Midbrain (tissue), 1 donor: Measurements from ENCODE around the gene GMCL2.
A peak's percentile ranks its signal among the peaks of the same experiment; 100 is the strongest.
"Not testable (repeated sequence)": the region's sequence is repeated elsewhere in the genome, so short reads cannot be mapped to it uniquely, and the experiment has no call there.

Experiments
- DNase-seq: peaks from one replicate; lab custom pipeline; 2025; lab: John Stamatoyannopoulos, UW

Gene GMCL2

DNA sequence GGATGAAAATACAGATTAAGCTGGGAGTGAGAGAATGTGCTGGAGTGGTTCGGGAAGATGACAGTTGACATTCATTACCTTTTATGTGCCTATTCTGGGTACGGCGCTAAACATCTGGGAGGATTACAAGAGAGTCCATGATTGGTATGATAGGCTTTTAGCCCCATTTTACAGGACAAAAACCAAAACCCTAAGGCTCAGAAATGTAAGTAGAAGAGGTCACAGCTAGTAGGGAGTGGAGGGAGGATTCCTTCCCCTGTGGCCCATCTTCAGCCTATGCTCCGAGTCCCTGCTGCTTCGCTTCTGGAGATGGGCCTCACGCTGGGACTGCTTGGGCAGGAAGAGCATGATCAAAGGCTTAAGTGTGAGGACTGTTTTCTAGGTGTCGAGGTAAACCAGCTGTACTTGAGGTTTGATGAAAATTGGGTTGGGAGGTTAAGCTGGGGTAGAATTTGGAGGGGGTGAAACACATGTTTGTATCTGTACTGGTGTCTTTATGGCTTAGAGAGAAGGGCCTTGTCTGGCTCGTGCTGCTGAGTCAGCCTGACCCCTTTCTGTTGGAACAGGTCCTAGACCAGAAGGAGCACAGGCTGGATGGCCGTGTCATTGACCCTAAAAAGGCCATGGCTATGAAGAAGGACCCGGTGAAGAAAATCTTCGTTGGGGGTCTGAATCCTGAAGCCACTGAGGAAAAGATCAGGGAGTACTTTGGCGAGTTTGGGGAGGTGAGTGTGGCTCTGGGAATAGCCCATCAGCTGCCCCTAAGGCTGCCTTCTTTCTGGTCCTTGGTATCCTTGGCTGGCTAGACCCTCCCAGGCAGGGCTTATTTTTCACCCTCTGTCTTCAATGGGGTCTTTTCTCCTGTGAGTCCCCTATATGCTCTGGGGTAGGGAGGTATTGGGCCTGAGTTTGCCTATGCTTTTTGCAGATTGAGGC lies 19.3 kb upstream of the GMCL2 start:
- no peak for DNase-seq

- no peak for DNase-seq
Measured at GRCh38 chr5:178205749-178206047, 18.5 kb upstream of the GMCL2 start.

- DNase-seq: peak; percentile 68
Measured at GRCh38 chr5:178204935-178205748, 18.0 kb upstream of the GMCL2 start.

DNA sequence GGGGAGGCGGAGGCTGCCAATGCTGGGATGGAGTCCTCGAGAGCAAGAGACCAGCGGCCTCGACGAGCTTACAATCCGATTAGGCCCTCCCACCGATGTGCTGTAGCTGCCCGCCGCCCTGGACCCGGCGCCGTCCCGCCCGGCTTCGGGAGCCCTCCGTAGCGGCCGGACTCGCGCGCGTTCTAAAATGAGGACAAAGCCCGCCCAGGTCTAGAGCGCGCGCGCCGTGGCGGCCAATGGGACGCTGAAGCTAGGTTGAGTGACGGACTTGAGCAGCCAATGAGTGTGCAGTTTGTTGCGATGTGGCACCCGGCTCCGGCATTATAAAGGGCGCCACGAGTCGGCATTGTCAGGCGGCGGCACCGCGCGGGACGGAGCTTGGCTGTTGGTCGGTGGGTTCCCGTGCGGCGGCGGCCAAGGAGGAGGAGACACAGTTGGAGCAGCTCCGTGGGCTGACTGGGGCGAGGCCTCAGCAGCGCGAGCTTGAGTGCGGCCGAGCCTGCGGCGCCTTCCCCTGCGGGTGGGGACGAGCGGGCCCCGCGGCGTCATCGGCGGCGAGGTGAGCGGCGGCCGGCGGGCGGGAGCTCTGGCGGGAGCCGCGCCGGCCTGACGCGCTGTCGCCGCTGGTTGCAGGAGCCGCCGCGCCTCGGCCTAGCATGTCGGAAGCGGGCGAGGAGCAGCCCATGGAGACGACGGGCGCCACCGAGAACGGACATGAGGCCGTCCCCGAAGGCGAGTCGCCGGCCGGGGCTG lies 17.2 kb upstream of the GMCL2 start, which contains the start of gene HNRNPAB:
Gene HNRNPAB, plus strand, starts transcription at position 352 of the 753 bp plus-strand sequence. Its CDS starts 305 bp downstream, at position 657.
- peak; percentile 97 for DNase-seq

DNA sequence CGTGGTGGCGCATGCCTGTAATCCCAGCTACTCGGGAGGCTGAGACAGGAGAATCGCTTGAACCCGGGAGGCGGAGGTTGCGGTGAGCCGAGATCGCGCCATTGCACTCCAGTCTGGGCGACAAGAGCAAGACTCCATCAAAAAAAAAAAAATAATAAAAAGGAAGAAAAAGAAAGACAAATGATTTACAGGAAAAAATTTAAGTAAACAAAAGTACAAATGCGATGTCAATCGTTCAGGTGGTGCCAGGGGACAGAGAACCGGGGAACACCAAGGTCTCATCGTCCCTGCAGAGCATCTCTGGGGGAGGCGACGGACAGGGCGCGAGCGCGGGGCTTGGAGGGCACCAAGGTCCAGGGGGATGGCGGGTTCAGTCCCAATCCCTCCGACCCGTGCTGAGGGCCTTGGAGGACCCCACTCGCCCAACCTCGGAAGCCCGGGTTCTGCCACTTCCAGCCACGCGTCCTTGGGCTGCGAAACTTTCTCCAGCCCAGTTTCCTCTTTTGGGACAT lies 16.6 kb upstream of the GMCL2 start:
- no peak for DNase-seq

- DNase-seq: no peak
Measured at GRCh38 chr5:178202541-178202940, 15.4 kb upstream of the GMCL2 start.

DNA sequence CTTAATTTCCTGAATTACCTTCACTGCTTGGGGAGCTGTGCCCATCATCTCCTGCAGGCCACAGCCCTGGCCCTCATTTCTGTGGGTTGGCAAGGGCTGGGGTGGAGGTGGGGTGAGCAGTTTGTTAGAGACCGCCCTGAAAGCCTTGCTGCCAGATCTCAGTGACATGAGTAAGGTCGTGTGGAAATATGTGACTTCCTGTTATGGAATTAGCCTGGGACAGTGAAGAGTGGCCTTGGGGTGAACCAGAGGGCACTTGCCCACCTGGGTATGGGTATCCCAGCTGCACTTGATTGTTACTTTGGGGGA lies 14.7 kb upstream of the GMCL2 start:
- no peak for DNase-seq

DNA sequence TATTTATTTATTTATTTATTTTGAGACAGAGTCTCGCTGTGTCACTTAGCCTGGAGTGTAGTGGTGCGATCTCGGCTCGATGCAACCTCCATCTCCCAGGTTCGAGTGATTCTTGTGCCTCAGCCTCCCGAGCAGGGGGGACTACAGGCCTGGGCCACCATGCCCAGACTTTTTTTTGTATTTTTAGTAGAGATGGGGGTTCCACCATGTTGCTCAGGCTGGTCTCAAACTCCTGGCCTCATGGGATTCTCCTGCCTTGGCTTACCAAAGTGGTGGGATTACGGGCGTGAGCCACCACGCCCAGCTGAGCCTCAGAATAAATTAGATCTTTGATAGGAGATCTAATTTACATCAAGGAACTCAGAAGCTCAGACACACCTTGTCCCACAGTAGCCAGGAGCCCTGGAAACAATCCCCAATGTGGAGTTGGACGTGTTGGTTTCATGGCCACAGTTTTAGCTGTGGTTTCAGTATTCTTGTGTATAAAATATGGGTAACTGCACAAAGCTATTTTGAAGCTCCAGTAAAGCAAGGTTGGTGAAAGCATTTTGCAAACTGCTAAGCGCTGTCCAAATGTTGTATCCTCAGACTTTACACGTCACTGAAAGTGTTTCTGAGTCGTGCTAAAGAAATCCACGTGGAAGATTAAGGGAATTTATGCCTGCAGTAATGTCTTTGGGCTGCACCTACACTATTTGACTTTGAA lies 14.2 kb upstream of the GMCL2 start:
- no peak for DNase-seq

GRCh38 chr5:178199581-178200434 lies 12.6 kb upstream of the GMCL2 start:
- DNase-seq: no peak

DNA sequence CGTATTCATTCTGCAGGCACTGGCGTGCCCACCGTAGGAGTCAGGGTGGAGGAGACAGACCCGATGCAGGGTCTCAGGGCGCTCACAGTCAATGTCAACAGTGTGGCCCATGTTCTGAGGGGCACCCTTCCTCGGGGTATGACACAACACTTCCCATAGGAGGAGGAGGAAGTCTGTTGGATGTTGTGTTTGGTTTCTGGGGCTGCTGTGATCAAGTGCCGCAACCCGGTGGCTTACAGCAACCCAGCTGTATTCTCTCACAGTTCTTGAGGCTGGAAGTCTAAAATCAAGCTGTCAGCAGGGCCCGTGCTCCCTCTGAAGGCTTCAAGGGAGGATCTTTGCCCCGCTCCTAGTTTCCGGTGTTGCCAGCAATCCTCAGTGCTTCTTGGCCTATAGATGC lies 11.5 kb upstream of the GMCL2 start:
- DNase-seq: no peak

- DNase-seq: not testable (repeated sequence)
Measured at GRCh38 chr5:178198151-178198550, 11.0 kb upstream of the GMCL2 start.

- no peak for DNase-seq
Measured at GRCh38 chr5:178196986-178197385, 9.8 kb upstream of the GMCL2 start.

DNA sequence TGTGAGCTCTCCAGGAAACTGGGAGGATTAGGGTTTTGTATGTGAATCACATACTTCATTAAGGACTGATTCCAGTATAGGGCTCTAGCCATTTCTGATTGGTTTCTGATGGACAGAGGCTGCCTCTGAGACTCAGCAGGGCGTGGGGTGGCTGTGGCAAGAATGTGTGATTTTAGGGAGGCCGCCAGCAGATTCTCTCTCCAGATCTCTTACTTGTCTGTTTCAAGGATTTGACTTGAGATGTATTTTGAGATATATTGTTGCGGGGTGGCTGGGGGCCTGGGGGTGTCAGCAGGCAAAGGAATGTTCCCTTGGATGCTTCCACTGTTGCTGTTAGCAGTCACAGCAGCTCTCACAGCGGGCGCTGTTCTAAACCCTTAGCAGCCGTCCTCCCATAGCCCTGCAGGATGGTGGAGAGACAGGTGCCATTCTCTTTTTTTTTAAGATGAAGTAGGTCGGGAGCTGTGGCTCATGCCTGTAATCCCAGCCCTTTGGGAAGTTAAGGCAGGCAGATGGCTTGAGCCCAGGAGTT lies 9.2 kb upstream of the GMCL2 start:
- DNase-seq: no peak

- DNase-seq: no peak
Measured at GRCh38 chr5:178194026-178194425, 6.9 kb upstream of the GMCL2 start.

DNA sequence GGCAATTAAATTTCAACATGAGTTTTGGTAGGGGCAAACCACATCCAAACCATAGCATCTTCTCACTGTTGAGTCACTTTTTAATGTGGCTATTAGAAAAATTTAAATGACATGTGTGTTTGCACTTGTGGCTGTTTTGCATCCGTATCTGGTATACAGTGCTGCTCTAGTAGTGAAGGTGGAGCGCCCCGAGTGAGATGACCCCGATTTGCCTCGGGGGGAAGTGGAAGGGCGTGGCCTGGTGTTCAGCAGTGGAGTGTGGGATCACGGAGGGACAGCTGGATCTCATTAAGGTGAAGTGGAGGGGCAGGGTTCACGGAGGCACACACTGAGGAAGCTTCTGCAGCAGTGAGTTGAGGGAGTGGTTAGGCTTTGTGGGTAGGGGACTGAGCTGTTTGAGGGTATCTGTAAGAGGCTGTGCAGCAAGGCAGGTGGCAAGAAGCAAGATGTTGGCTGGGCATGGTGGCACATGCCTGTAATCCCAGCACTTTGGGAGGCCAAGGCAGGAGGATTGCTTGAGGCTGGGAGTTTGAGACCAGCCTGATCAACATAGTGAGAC lies 6.2 kb upstream of the GMCL2 start:
- DNase-seq: no peak

DNA sequence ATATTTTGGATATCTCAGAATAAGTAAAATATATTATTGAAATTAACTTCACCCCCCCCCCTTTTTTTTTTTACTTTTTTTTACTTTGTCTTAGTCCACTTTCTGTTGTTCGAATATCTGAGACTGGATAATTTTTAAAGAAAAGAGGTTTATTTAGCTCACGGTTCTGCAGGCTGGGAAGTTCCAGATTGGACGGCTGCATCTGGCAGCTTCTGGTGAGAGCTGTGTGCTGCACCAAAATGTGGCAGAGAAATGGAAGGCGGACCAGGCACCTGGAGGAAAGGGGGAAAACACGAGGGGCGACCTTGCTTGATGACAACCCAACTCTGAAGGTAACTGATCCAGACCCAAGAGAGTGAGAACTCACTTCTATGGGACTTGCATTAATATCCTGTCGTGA lies 5.6 kb upstream of the GMCL2 start:
- DNase-seq: no peak

GRCh38 chr5:178192244-178192643 lies 5.1 kb upstream of the GMCL2 start:
- DNase-seq: no peak

- DNase-seq: no peak
Measured at GRCh38 chr5:178191661-178192060, 4.5 kb upstream of the GMCL2 start.

DNA sequence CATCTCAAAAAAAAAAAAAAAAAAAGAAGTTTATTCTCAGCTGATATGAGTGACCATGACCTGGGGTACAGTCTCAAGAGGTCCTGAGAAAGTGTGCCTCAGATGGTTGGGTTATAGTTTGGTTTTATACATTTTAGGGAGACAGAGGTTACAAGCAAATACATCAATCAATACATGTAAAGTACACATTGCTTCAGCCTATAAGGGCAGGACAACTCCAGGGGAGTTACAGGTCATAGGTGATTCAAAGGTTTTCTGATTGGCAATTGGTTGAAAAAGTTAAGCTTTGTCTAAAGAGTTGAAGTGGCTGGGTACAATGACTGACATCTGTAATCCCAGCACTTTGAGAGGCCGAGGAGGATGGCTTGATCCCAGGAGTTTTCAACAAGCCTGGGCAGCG lies 2.3 kb upstream of the GMCL2 start:
- DNase-seq: no peak

DNA sequence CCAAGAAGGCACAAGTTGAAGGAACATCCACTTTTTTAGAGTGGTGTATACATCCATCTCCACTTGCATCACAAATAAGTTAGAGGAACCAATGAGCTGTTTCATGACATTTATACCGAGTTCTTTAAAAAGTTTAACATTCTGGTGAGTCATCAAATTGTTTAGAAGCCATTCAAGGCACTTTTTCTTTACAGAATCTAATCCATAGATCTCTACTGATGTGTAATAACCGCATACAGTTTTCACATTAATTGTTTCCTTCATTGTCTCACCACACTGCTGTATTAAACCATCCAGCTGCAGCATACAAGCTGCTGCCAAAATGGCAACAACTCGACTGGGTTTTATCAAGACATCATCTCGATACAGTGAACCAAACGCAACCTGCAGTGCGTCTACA lies 744 bp downstream of the GMCL2 start:
- no peak for DNase-seq
